NCI-H524 treated with DMSO at 0.1 percent for 48 hours (cell line): Measurements from ENCODE around the gene PRSS21.

ENCODE experiments used
- DNase-seq: peaks from one replicate; lab custom pipeline; 2025; lab: John Stamatoyannopoulos, UW

PRSS21 gene

DNA sequence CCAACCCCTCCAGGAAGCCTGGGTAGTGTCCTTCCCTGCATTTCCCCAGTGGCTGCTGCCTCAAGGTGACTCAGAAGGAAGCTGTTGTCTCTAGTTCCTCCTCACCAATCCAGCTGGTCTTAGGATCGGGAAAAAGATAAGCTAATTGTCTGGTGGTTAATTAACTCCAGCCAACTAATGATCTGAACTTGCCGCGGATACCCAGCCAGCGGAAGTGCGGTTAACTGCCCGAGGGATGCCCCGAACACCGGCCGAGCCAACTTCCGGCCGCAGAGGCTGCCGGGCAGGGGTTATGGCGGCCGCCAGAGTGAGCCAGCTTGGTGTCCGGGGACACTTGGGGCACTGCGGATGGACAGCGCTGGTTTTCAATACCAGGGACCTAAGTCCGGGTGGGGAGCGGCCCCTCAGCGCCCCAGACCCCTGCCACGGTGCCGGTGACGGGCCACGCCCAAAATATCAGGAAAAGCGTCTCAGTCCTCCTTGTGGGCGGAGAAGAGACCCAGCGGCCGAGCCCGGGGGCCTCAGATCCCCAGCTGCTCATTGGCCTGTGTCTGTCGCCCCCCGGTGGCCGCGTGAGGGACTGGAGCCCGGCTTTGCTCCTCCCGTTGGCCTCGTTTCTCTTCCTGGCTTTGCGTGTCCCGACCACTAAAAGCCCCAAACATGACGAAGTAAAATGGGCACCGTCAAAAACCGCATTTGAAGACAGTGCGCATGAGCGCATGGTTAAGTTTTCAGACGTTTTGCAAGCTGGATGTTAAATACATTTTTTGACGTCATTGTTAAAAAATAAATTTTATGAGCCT is 51.2 kb downstream of the PRSS21 start:
- DNase-seq = peak; percentile 51
